Effector CD4-positive, alpha-beta T cell (primary cell): ENCODE results near the gene DEFB123.

Experiments used
- DNase-seq: peaks from one replicate; pipeline ENCODE4 v3.0.0-alpha.2; 2020

DEFB123 gene

GRCh38 chr20:31474097-31474436, 33.6 kb downstream of the DEFB123 start:
- no peak for DNase-seq

DNA sequence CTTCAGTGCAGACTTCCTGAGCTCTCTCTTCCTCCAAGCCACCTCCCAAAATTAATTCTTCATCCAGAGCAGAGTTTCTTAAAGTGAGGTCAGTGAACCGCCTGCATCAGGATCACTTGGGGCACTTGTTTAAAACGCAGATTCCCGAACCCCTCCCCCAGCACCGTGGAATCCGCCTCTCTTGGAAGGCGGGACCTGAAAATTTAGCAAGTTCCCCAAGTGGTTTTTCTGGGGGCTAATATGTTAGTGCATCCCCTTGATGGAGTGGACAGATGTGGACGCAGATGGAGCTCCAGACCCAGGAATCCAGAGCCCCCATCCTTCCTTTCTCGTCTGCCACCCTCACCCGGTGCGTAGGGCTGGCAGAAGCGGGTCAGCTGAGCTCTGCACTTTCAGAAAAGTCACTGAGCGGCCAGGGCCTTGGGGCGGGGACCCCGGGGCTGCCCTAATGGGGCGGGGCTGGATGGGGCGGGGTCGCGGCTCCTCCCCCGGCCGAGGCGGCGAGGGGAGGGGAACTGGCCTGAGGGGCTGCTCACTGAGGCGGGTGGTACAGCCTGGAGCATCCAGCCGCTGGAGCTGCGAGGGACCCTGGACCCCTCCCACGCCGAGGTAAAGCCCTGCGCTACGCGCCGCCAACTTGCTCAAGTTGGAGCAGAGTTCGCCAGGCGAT, 34.5 kb downstream of the DEFB123 start, which contains the start of the genes DEFB124 and REM1:
TSS of gene DEFB124 (minus strand) at position 370 of the 670 bp plus-strand sequence. CDS start 2,114 bp downstream, outside the sequence.
TSS of gene REM1 (plus strand) at position 531 of the 670 bp plus-strand sequence. CDS start 1,158 bp downstream, outside the sequence.
- no peak for DNase-seq

GRCh38 chr20:31475472-31476293, 35.3 kb downstream of the DEFB123 start:
- DNase-seq = no peak

GRCh38 chr20:31476294-31476585, 35.8 kb downstream of the DEFB123 start:
- DNase-seq = no peak

DNA sequence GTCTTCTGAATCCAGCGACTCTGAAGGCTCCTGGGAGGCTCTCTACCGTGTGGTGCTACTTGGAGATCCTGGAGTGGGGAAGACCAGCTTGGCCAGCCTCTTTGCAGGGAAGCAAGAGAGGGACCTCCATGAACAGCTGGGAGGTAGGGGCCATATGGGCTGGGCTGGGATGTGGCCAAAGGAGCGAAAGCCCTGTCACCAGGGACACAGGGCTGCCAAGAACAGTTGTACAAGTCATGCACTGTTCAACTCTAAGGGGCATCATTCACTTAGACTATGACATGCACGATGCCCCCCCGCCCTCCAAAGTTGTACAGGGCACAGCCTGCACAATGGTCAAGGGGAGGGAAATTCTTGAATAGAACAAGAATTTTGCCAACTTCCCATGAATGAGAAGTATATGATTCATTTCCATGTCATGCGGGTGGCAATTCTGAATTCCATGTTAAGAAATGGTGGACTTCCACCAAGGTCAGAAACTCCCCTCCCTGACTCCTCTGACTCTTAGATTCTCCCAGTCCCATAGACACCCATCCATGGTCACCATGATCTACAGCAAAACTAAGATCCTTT, 36.3 kb downstream of the DEFB123 start:
- no peak for DNase-seq

DNA sequence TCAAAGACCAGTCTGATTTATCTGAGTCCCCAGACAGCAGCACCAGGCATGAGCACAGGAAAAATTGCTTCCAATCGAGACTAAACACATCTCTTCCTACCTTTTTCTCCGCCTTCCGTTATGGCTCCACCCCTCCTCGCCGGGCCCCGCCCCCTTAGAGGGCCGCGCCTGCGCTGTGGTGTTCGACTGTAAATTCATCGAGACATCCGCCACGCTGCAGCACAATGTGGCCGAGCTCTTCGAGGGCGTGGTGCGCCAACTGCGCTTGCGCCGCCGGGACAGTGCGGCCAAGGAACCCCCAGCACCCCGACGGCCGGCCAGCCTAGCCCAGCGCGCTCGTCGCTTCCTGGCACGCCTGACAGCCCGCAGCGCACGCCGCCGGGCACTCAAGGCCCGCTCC, 43.6 kb downstream of the DEFB123 start:
- no peak for DNase-seq

DNA sequence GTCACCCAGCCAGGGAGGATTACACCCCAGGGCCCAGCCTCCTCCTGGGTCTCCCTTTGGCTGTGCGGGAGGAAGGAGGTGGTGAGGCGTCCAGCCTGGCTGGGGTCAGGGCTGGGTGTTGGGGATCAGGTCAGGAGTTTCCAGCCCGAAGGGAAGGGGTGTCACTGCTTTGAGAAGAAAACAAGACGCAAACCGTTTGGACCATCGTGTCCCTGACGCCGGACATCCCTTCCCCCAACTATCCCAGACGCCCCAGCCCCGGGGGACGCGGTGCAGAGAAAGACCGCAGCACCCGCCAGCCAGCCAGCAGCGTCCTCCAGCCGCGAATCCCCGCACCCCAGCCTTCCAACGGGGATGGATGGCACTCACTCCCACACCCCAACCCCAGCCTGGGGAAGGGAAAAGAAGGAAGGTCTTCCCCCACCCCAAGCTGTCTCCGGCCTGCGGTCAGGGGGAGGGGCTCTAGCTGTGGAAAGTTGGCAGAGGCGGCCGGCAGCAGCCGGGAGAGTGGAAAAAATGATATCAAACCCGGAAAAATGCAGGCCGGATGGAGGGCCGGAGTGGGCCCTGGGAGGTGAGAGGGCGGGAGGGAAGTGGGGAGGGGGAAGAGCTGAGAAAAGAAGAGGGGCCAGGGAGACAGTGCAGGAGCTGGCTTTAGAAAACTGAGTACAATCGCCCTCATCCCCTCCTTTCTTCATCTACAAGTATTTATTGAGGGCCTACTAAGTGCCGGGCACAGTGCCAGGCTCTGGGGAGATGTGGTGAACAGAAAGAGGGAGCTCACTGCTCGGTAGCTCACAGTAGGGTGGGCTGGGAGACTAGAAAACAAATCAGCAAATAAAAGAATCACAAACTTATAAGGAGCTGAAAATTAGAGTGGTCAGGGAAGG, 45.3 kb downstream of the DEFB123 start:
- no peak for DNase-seq

DNA sequence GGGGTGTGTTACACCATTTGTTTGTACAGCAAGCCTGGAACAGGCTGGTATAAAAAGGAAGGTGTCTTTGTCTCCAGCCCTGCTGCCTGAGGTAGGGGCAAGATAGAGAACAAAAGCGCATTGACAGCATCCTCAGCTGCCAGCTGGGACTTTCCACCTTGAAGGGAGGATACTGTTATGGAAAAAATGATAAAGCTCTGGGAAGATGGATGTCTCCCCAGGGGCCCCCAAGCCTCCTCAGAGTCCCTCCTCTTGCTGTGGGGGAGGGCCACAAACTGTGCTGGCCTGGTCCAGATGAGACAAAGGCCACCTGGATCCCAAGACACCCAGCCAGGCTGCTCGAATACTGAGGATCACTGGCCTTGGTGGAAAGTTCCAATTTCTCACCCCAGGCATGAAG, 47.7 kb downstream of the DEFB123 start:
- no peak for DNase-seq

DNA sequence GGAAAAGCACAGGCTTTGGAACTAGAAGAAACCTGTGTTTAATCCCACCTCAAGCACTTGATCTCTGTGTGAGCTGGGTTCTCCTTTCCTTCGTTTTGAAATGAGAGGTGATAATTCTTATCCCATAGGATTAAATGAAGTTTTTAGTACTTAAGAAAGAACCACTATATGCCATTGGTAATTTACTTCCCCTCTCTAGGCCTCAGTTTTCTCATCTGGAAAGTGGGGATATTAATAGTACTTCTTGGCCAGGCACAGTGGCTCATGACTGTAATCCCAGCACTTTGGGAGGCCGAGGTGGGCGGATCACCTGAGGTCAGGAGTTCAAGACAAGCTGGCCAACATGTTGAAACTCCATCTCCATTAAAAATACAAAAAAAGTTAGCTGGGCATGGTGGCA, 48.7 kb downstream of the DEFB123 start:
- DNase-seq = no peak

- DNase-seq = no peak
These were observed 50.3 kb downstream of the DEFB123 start for GRCh38 chr20:31490752-31491151.

DNA sequence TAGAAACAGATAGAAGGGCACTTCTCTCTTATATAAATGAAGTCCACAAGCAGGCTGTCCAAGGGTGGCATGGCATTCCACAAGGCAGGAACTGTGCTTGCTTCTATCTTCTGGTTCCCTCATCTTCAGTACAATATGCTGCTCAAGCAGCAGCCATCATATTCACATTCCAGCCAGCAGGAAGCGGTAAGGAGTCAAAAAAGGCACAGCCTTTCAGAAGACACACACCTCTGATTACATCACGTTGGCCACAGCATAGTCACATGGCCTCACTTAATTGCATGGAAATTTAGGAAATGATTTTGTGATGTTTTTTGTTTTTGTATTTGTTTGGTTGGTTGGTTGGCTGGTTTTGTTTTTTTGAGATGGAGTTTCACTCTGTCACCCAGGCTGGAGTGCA, 53.7 kb downstream of the DEFB123 start:
- no peak for DNase-seq

- DNase-seq = no peak
These were observed 56.4 kb downstream of the DEFB123 start for GRCh38 chr20:31496761-31497295.

GRCh38 chr20:31497838-31498540, 57.6 kb downstream of the DEFB123 start:
- DNase-seq = no peak
